Endothelial cell of umbilical vein (primary cell): ENCODE measurements around the gene REG1A. TPM values are rescaled to one million over a fixed set of nuclear protein-coding genes. Genes with fewer than 3 reads are reported as not detected.

ENCODE experiments used
- BruUV-seq: library from RNA; stranded (reverse); fragments of 400-500 nt; replicated peaks from 2 replicates; lab custom pipeline; 2021; lab: Mats Ljungman, UMichigan
- CTCF ChIA-PET: fragments of 300-600, 350-600 bp; sonication (Branson Sonifier 250); formaldehyde crosslinking; loops from one replicate; lab custom pipeline; 2021; ENCODE audit warnings: antibody characterized with exemption, inconsistent platforms; lab: Charles Lee
- POLR2A ChIA-PET: fragments of 300-600, 350-600 bp; sonication (Branson Sonifier 250); formaldehyde crosslinking; loops from one replicate; lab custom pipeline; 2021; ENCODE audit warnings: antibody characterized with exemption, inconsistent platforms; lab: Charles Lee
- DNase-seq: peaks from one replicate; pipeline ENCODE4 v3.0.0-alpha.2; 2011; ENCODE audit warnings: low read depth, low spot score
- FAIRE-seq: peaks from 2 replicates; lab custom pipeline; 2011; peaks lifted over from hg19 to GRCh38; lab: Jason Lieb, UNC
- H2AFZ ChIP-seq: 2 replicates; pipeline ENCODE4 v1.6.0; 2012; ENCODE audit warnings: low read depth, low read length, control low read depth, inconsistent platforms
- H3K27ac ChIP-seq: 2 replicates; pipeline ENCODE4 v1.5.1; 2011; ENCODE audit warnings: low read depth, mild to moderate bottlenecking, control low read depth, low read length, moderate library complexity; ENCODE audit not compliant: insufficient read depth
- H3K27me3 ChIP-seq, 2 experiments: 2 replicates each; pipeline versions ENCODE4 v1.6.0 to v1.6.1; 2011; ENCODE audit warnings: low read length in 2 of 2, mixed read lengths in 1 of 2; ENCODE audit not compliant: control insufficient read depth in 2 of 2, insufficient read depth in 2 of 2
- H3K36me3 ChIP-seq, 2 experiments: 2 replicates in 1 of 2; 3 replicates in 1 of 2; pipeline ENCODE4 v1.5.1; 2011; ENCODE audit warnings: low read length in 2 of 2, mild to moderate bottlenecking in 1 of 2, moderate library complexity in 1 of 2; ENCODE audit not compliant: control insufficient read depth in 2 of 2, insufficient read depth in 2 of 2; ENCODE audit errors: extremely low read depth in 1 of 2
- H3K4me1 ChIP-seq: 3 replicates; pipeline ENCODE4 v1.5.1; 2011; ENCODE audit warnings: mild to moderate bottlenecking, low read length; ENCODE audit not compliant: control insufficient read depth, insufficient read depth; ENCODE audit errors: extremely low read depth
- H3K4me2 ChIP-seq: 2 replicates; pipeline ENCODE4 v1.6.1; 2011; ENCODE audit warnings: low read length, control low read depth, mixed read lengths; ENCODE audit not compliant: insufficient read depth
- H3K4me3 ChIP-seq, 3 experiments: fragments of 200-600 bp in 1 of 3; sonication (generic), shearing (Covaris generic) in 1 of 3; replicated peaks in 1 of 3; 2 replicates each; pipeline ENCODE4 v1.5.1; 2011 to 2016; ENCODE audit warnings: control low read depth in 3 of 3, low read length in 3 of 3, mild to moderate bottlenecking in 2 of 3, inconsistent platforms in 1 of 3, low read depth in 1 of 3, moderate library complexity in 1 of 3; ENCODE audit not compliant: insufficient read depth in 1 of 3
- H3K79me2 ChIP-seq: 2 replicates; pipeline ENCODE4 v1.6.0; 2012; ENCODE audit warnings: low read length, inconsistent platforms; ENCODE audit not compliant: control insufficient read depth, insufficient read depth
- H3K9ac ChIP-seq: replicated peaks from 2 replicates; pipeline ENCODE3; 2011; ENCODE audit warnings: low read length, control low read depth; ENCODE audit not compliant: insufficient read depth; ENCODE audit errors: extremely low read depth
- H3K9me1 ChIP-seq: replicated peaks from 3 replicates; pipeline ENCODE4 v1.6.0; 2011; ENCODE audit warnings: mild to moderate bottlenecking, low read length; ENCODE audit not compliant: control insufficient read depth, insufficient read depth; ENCODE audit errors: extremely low read depth
- H3K9me3 ChIP-seq: replicated peaks from 2 replicates; pipeline ENCODE4 v1.5.1; 2012; ENCODE audit warnings: low read length, inconsistent platforms; ENCODE audit not compliant: control insufficient read depth, insufficient read depth
- H4K20me1 ChIP-seq: replicated peaks from 2 replicates; pipeline ENCODE3; 2011; ENCODE audit warnings: mild to moderate bottlenecking, low read length; ENCODE audit not compliant: control insufficient read depth, insufficient read depth; ENCODE audit errors: extremely low read depth
- EZH2 ChIP-seq: IDR thresholded peaks from 2 replicates; pipeline ENCODE4 v1.6.1; 2012; ENCODE audit warnings: borderline replicate concordance, low read depth, mild to moderate bottlenecking, moderate library complexity, low read length, inconsistent platforms; ENCODE audit not compliant: severe bottlenecking
- FOS ChIP-seq: IDR thresholded peaks from 2 replicates; pipeline ENCODE4 v1.6.1; 2011; ENCODE audit warnings: mild to moderate bottlenecking, low read length, moderate library complexity, borderline replicate concordance; ENCODE audit not compliant: insufficient read depth
- GATA2 ChIP-seq: IDR thresholded peaks from 2 replicates; pipeline ENCODE4 v1.7.0; 2011; ENCODE audit warnings: low read depth, mild to moderate bottlenecking, moderate library complexity, mixed read lengths, low read length; ENCODE audit not compliant: insufficient read length, insufficient read depth
- JUN ChIP-seq: IDR thresholded peaks from 2 replicates; pipeline ENCODE4 v1.6.1; 2011; ENCODE audit warnings: borderline replicate concordance, low read depth; ENCODE audit not compliant: insufficient read length, insufficient read depth
- MYC ChIP-seq: IDR thresholded peaks from one replicate; pipeline ENCODE4 v1.6.1; 2011; ENCODE audit warnings: mild to moderate bottlenecking, low read depth, low read length
- POLR2A ChIP-seq: IDR thresholded peaks from 2 replicates; pipeline ENCODE4 v1.6.1; 2012; ENCODE audit warnings: low read depth, mild to moderate bottlenecking, control low read depth, low read length
- POLR2AphosphoS5 ChIP-seq: IDR thresholded peaks from 2 replicates; pipeline ENCODE4 v1.6.1; 2012; ENCODE audit warnings: low read depth, mild to moderate bottlenecking, control low read depth, low read length, moderate library complexity; ENCODE audit not compliant: insufficient read depth
- dilution Hi-C: fragments of 300-500 bp; cut with MboI; formaldehyde crosslinking; loops from one replicate; pipeline ENCODE4 v1.15.0; 2019; ENCODE audit warnings: low sequenced_read_pairs; ENCODE audit not compliant: extremely low pct_ligation_motif_present
- intact Hi-C: fragments of 100-400 bp; cut with micrococcal nuclease; formaldehyde crosslinking; loops from one replicate; pipeline ENCODE4 v1.10.0; 2022
- polyA plus RNA-seq, 4 experiments: library from polyadenylated mRNA; depleted of rRNA in 3 of 4; stranded (reverse) in 3 of 4; unstranded in 1 of 4; fragments of >200 nt; gene quantifications; 2 replicates each; pipeline versions ENCODE4 v1.2.1 to v1.2.3, GENCODE V29; 2011 to 2012; ENCODE audit warnings: missing spikeins in 1 of 4
- total RNA-seq: library from RNA; stranded (reverse); gene quantifications from 2 replicates; pipeline ENCODE4 v1.2.3, GENCODE V29; 2021
- TF ChIP-seq, protein P1 (sequence below), 2 donors: IDR thresholded peaks; 1 replicate in 1 of 2; 2 replicates in 1 of 2; pipeline ENCODE4 v1.5.1; 2011; ENCODE audit warnings: low read length in 2 of 2, mild to moderate bottlenecking in 2 of 2, moderate library complexity in 2 of 2, control low read depth in 1 of 2, inconsistent platforms in 1 of 2, low read depth in 1 of 2; ENCODE audit not compliant: insufficient read depth in 1 of 2; ENCODE audit errors: extremely low read depth in 1 of 2
- TF ChIP-seq, protein P2 (sequence below): IDR thresholded peaks from 2 replicates; pipeline ENCODE4 v1.6.1; 2011; ENCODE audit not compliant: insufficient read depth, insufficient read length

Gene REG1A
- total and polyA plus RNA-seq, 2 donors (not counting 3 experiments of a cell fraction or from before 2014, with no cell fraction given), result not detected

DNA sequence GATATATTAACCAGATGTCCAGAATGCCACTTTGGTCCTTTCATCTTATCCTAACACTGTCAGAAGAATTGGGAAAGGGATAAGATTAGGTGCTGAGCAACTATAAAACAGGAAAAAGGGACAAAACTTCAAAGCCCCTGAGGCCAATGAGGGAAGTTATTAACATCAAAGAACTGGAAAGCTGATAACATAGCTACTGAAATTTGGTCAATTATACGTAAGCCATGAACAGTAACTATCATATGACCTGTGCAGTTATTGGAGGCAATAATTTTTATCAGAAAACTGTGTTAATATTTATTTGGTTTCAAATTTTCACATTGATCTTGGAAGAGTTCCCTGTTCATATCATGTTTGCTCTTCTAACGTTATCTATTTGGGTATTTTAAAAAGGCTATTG lies 41.8 kb downstream of the REG1A start:
- H3K79me2 ChIP-seq, result no peaks in the 10 kb centered on the region
- H3K9me1 ChIP-seq, result no peaks in the 10 kb centered on the region
- H4K20me1 ChIP-seq, result no peaks in the 10 kb centered on the region
- no TSS peak for BruUV-seq
- POLR2A ChIA-PET, result no interaction called here
- DNase-seq, result no peak
- CTCF ChIA-PET, result no interaction called here
- TF ChIP-seq GATA2 (no peak), POLR2AphosphoS5 (no peak), JUN (no peak), POLR2A (no peak), MYC (no peak), FOS (no peak), EZH2 (no peak)
- TF ChIP-seq, protein P1, sequence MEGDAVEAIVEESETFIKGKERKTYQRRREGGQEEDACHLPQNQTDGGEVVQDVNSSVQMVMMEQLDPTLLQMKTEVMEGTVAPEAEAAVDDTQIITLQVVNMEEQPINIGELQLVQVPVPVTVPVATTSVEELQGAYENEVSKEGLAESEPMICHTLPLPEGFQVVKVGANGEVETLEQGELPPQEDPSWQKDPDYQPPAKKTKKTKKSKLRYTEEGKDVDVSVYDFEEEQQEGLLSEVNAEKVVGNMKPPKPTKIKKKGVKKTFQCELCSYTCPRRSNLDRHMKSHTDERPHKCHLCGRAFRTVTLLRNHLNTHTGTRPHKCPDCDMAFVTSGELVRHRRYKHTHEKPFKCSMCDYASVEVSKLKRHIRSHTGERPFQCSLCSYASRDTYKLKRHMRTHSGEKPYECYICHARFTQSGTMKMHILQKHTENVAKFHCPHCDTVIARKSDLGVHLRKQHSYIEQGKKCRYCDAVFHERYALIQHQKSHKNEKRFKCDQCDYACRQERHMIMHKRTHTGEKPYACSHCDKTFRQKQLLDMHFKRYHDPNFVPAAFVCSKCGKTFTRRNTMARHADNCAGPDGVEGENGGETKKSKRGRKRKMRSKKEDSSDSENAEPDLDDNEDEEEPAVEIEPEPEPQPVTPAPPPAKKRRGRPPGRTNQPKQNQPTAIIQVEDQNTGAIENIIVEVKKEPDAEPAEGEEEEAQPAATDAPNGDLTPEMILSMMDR (IDR thresholded peaks at IDR 0.05; ENCODE audit: extremely low read depth in 1 of 2, insufficient read depth in 1 of 2, low read depth in 1 of 2, low read length in 2 of 2), result no peak
- TF ChIP-seq, protein P2, sequence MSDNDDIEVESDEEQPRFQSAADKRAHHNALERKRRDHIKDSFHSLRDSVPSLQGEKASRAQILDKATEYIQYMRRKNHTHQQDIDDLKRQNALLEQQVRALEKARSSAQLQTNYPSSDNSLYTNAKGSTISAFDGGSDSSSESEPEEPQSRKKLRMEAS, result no peak
- dilution Hi-C loops, result no loop called here
- no peak for FAIRE-seq
- H3K4me3 ChIP-seq, result no peak overlapping the region
- H3K9ac ChIP-seq, result no peak overlapping the region
- no peak overlapping the region for H3K27ac ChIP-seq
- no peaks in the 10 kb centered on the region for H3K4me1 ChIP-seq
- intact Hi-C loops, result no loop called here
- no peak overlapping the region for H3K4me2 ChIP-seq
- no peaks in the 10 kb centered on the region for H3K27me3 ChIP-seq
- H2AFZ ChIP-seq, result no peak overlapping the region
- no peaks in the 10 kb centered on the region for H3K36me3 ChIP-seq
- peaks cover 5% of the 10 kb centered on the region for H3K9me3 ChIP-seq
